ENCODE data around the gene EFCC1. TPM values are rescaled to one million over a fixed set of nuclear protein-coding genes. Genes with fewer than 3 reads are reported as not detected.

EFCC1 gene
- total RNA-seq, 4 donors from 2014 or later: 0.22 to 2.1 (median 1.9) TPM

DNA sequence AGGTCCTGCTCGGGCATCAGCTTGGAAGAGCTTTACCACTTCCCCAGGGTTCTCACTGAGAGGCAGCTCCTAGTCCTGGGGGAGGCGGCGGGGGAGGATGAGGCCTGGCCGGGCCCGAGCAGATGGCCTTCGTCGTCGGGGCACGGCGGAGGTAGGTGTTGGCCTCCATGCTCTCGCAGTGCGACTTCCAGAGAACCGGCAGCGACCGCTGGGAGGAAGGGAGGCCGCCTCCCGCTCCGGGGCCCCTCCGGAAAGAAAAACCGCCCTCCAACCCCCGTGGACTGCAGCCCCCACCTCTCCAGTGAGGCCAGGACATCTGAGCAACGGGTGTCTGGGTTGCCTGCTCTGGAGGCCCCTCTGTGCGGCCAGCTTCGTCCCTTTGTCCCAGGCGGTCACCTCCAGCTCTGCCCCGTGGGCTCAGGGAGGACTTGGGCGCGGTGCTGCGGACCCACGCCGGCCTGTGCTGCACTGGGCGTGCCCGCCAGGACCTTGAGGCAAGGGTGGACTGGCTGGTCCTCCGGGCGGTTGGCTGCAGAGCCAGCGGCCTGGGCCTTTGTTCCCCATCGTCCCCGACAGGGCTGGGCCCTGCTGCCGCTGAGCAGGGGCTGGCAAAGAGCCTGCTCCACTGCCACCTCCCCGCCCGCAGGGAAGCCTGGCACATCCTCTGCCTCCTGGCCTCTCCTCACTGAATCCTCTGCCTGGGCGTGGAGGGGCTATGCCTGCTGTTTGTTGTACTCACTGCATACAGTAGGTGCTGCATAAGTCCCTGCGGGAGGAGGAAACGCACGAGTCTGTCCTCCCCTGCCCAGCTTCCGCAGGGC is 45.8 kb downstream of the EFCC1 start:
- Histone ChIP-seq H3K36me3 (no peaks in the 10 kb centered on the region), H3K4me1 (peaks cover 0 to 13% (median 9%) of the 10 kb centered on the region in 4 donors), H3K27me3 (peaks cover 0 to 23% of the 10 kb centered on the region in 2 donors), H3K9me3 (peaks cover 0 to 21% (median 2%) of the 10 kb centered on the region in 4 donors), H3K27ac (no peak overlapping the region), H3K4me3 (no peak overlapping the region)
- no peak for DNase-seq (ENCODE audit: low spot score in 2 of 2)
- 80 to 82% methylated on average over 18 to 32 of the region's 46 CpGs for WGBS, 2 donors
- TF ChIP-seq POLR2A (IDR thresholded peaks at IDR 0.05) (no peak), CTCF (IDR thresholded peaks at IDR 0.05) (no peak), EP300 (IDR thresholded peaks at IDR 0.05) (no peak)

- Histone ChIP-seq H3K36me3 (no peaks in the 10 kb centered on the region), H3K27me3 (peaks cover 0 to 23% of the 10 kb centered on the region in 2 donors), H3K9me3 (peaks cover 0 to 21% (median 2%) of the 10 kb centered on the region in 4 donors), H3K27ac (no peak overlapping the region), H3K4me3 (no peak overlapping the region), H3K4me1 (peaks cover 0 to 19% (median 12%) of the 10 kb centered on the region in 4 donors)
- no peak for DNase-seq (ENCODE audit: low spot score in 2 of 2)
- 89 to 90% methylated on average over 4 to 6 of the region's 6 CpGs for WGBS, 2 donors
- no peak for TF ChIP-seq CTCF (IDR thresholded peaks at IDR 0.05)
- no peak for TF ChIP-seq POLR2A (IDR thresholded peaks at IDR 0.05)
- no peak for TF ChIP-seq EP300 (IDR thresholded peaks at IDR 0.05)
Measured at GRCh38 chr3:129047553-129047839, 46.4 kb downstream of the EFCC1 start.

- no peaks in the 10 kb centered on the region for H3K36me3 ChIP-seq
- peaks cover 0 to 29% (median 16%) of the 10 kb centered on the region in 4 donors for H3K4me1 ChIP-seq
- H3K4me3 ChIP-seq: no peak overlapping the region
- TF ChIP-seq CTCF (IDR thresholded peaks at IDR 0.05): no peak
- no peak for TF ChIP-seq EP300 (IDR thresholded peaks at IDR 0.05)
- TF ChIP-seq POLR2A (IDR thresholded peaks at IDR 0.05): no peak
- WGBS, 2 donors: 80 to 83% methylated on average over 11 to 12 of the region's 12 CpGs
- no peak for DNase-seq (ENCODE audit: low spot score in 2 of 2)
- peaks cover 0 to 9% (median 0%) of the 10 kb centered on the region in 4 donors for H3K9me3 ChIP-seq
- H3K27ac ChIP-seq: no peak overlapping the region
- H3K27me3 ChIP-seq: peaks cover 0 to 8% of the 10 kb centered on the region in 2 donors
Measured at GRCh38 chr3:129050556-129051295, 49.6 kb downstream of the EFCC1 start.

- peak in 1 of 2 donors; percentile 24 for DNase-seq (ENCODE audit: low spot score in 2 of 2)
- Histone ChIP-seq H3K4me3 (no peak overlapping the region), H3K27me3 (no peaks in the 10 kb centered on the region), H3K4me1 (peaks cover 0 to 25% (median 10%) of the 10 kb centered on the region in 4 donors), H3K9me3 (peaks cover 0 to 9% (median 0%) of the 10 kb centered on the region in 4 donors), H3K36me3 (no peaks in the 10 kb centered on the region), H3K27ac (peak overlapping the region in 1 of 4 donors; percentile 25)
- TF ChIP-seq POLR2A (IDR thresholded peaks at IDR 0.05): no peak
- no peak for TF ChIP-seq EP300 (IDR thresholded peaks at IDR 0.05)
- TF ChIP-seq CTCF (IDR thresholded peaks at IDR 0.05): no peak
- WGBS, 2 donors: 40 to 42% methylated on average over 5 of the region's 5 CpGs
Measured at GRCh38 chr3:129051871-129052340, 50.8 kb downstream of the EFCC1 start.

DNA sequence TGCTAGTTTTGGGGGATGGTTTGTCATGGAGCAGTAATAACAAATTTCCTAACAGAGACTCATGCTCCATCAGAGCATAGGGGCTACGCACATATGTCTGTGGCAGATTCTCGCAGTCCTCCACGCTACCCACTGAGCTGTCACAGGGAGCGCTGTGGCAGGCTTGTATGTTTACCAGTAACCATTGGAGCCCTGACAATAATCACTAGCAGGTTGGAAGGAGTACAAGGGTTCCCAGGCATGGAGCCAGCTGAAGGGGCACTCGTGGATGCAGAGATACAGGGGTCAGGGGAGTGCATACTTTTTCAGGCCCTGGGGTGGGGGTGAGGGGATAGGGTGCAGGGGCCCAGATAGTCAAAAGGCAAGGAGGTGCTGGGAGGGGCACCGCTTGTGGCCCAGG is 51.6 kb downstream of the EFCC1 start:
- Histone ChIP-seq H3K4me3 (no peak overlapping the region), H3K9me3 (peaks cover 0 to 8% (median 0%) of the 10 kb centered on the region in 4 donors), H3K4me1 (peaks cover 0 to 25% (median 10%) of the 10 kb centered on the region in 4 donors), H3K36me3 (no peaks in the 10 kb centered on the region), H3K27ac (peak overlapping the region in 2 of 4 donors; percentile 32 to 58), H3K27me3 (no peaks in the 10 kb centered on the region)
- TF ChIP-seq POLR2A (IDR thresholded peaks at IDR 0.05): no peak
- no peak for TF ChIP-seq CTCF (IDR thresholded peaks at IDR 0.05)
- no peak for TF ChIP-seq EP300 (IDR thresholded peaks at IDR 0.05)
- 64 to 65% methylated on average over 6 of the region's 6 CpGs for WGBS, 2 donors
- DNase-seq (ENCODE audit: low spot score in 2 of 2): no peak

Data from tibial nerve (tissue), 4 donors.